H1 (cell line): ENCODE measurements around the gene CD37. TPM values are rescaled to one million over a fixed set of nuclear protein-coding genes. Genes with fewer than 3 reads are reported as not detected.

Source experiments
- CTCF ChIA-PET: fragments of 300-600 bp; sonication (Branson Sonifier 250); formaldehyde crosslinking; loops from one replicate; lab custom pipeline; 2021; ENCODE audit not compliant: partially characterized antibody; lab: Charles Lee
- POLR2A ChIA-PET: fragments of 300-600 bp; sonication (Branson Sonifier 250); formaldehyde crosslinking; loops from one replicate; lab custom pipeline; 2021; ENCODE audit warnings: inconsistent platforms; ENCODE audit not compliant: partially characterized antibody; lab: Charles Lee
- DNase-seq, 2 experiments: peaks; one replicate each; pipeline versions ENCODE4 v3.0.0 to v3.0.0-alpha.2; 2010 to 2022; ENCODE audit warnings: low spot score in 2 of 2, low read depth in 1 of 2, mixed read lengths in 1 of 2
- FAIRE-seq: peaks from 2 replicates; lab custom pipeline; 2011; peaks lifted over from hg19 to GRCh38; lab: Jason Lieb, UNC
- H2AFZ ChIP-seq: 2 replicates; pipeline ENCODE4 v1.8.1; 2012; ENCODE audit warnings: low read length, inconsistent platforms
- H2AK5ac ChIP-seq: 2 replicates; pipeline ENCODE4 v1.6.1; 2013; ENCODE audit warnings: low read depth, low read length
- H2BK120ac ChIP-seq: replicated peaks from 2 replicates; pipeline ENCODE3; 2013; ENCODE audit warnings: low read depth, low read length, inconsistent platforms
- H2BK12ac ChIP-seq: 2 replicates; pipeline ENCODE4 v1.6.1; 2013; ENCODE audit warnings: low read depth, low read length
- H2BK15ac ChIP-seq: 2 replicates; pipeline ENCODE4 v1.6.1; 2013; ENCODE audit warnings: low read length
- H2BK20ac ChIP-seq: 2 replicates; pipeline ENCODE4 v1.6.1; 2013; ENCODE audit warnings: low read length
- H2BK5ac ChIP-seq: 2 replicates; pipeline ENCODE4 v1.6.1; 2013; ENCODE audit warnings: low read depth, low read length
- H3K14ac ChIP-seq: 2 replicates; pipeline ENCODE4 v1.6.1; 2013; ENCODE audit warnings: inconsistent platforms; ENCODE audit not compliant: insufficient read length
- H3K18ac ChIP-seq: 2 replicates; pipeline ENCODE4 v1.6.1; 2013; ENCODE audit warnings: low read length; ENCODE audit errors: extremely low read depth
- H3K23ac ChIP-seq: 2 replicates; pipeline ENCODE4 v1.6.1; 2013; ENCODE audit warnings: inconsistent platforms; ENCODE audit not compliant: insufficient read length
- H3K23me2 ChIP-seq: 2 replicates; pipeline ENCODE4 v1.6.1; 2013; ENCODE audit warnings: low read depth, low read length
- H3K27ac ChIP-seq: 2 replicates; pipeline ENCODE4 v1.6.1; 2011; ENCODE audit warnings: low read depth, low read length, inconsistent platforms
- H3K27me3 ChIP-seq, 4 experiments: replicated peaks in 1 of 4; 1 replicate in 1 of 4; 2 replicates in 3 of 4; pipeline versions ENCODE4 v1.6.1 to v1.8.1; 2011 to 2013; ENCODE audit warnings: low read length in 3 of 4, mild to moderate bottlenecking in 3 of 4, inconsistent platforms in 2 of 4, mixed read lengths in 2 of 4, moderate library complexity in 1 of 4; ENCODE audit not compliant: control insufficient read depth in 3 of 4, insufficient read depth in 3 of 4; ENCODE audit errors: extremely low read depth in 1 of 4
- H3K36me3 ChIP-seq, 4 experiments: 2 replicates each; pipeline versions ENCODE4 v1.6.1 to v1.8.1; 2011 to 2013; ENCODE audit warnings: mild to moderate bottlenecking in 4 of 4, low read length in 3 of 4, moderate library complexity in 2 of 4, control low read depth in 1 of 4, inconsistent platforms in 1 of 4; ENCODE audit not compliant: insufficient read depth in 4 of 4, control insufficient read depth in 2 of 4
- H3K4ac ChIP-seq: replicated peaks from 2 replicates; pipeline ENCODE3; 2013; ENCODE audit warnings: low read length, low read depth, mixed read lengths, inconsistent platforms; ENCODE audit not compliant: insufficient read length
- H3K4me1 ChIP-seq, 4 experiments: replicated peaks in 1 of 4; 1 replicate in 1 of 4; 2 replicates in 3 of 4; pipeline versions ENCODE4 v1.6.1 to v1.8.1; 2011 to 2013; ENCODE audit warnings: low read length in 3 of 4, inconsistent platforms in 2 of 4, mixed read lengths in 1 of 4; ENCODE audit not compliant: insufficient read depth in 4 of 4, control insufficient read depth in 3 of 4
- H3K4me2 ChIP-seq, 2 experiments: 2 replicates each; pipeline versions ENCODE4 v1.6.1 to v1.8.1; 2011 to 2013; ENCODE audit warnings: low read depth in 2 of 2, low read length in 2 of 2, control low read depth in 1 of 2, inconsistent platforms in 1 of 2, mild to moderate bottlenecking in 1 of 2; ENCODE audit not compliant: insufficient read depth in 1 of 2
- H3K4me3 ChIP-seq, 4 experiments: fragments of 200-600, 300-600 bp in 1 of 4; sonication (generic), shearing (Covaris generic), sonication (Bioruptor Twin) in 1 of 4; 2 replicates each; pipeline versions ENCODE4 v1.5.1 to v1.8.1; 2011 to 2016; ENCODE audit warnings: low read length in 4 of 4, low read depth in 3 of 4, control low read depth in 2 of 4, inconsistent platforms in 2 of 4, mild to moderate bottlenecking in 2 of 4, mixed read lengths in 1 of 4, moderate library complexity in 1 of 4; ENCODE audit not compliant: insufficient read depth in 2 of 4; ENCODE audit errors: extremely low read depth in 1 of 4
- H3K56ac ChIP-seq: replicated peaks from 2 replicates; pipeline ENCODE3; 2013; ENCODE audit warnings: low read depth, mild to moderate bottlenecking, mixed read lengths, low read length, inconsistent platforms; ENCODE audit not compliant: insufficient read length
- H3K79me1 ChIP-seq: 2 replicates; pipeline ENCODE4 v1.6.1; 2013; ENCODE audit warnings: low read depth, low read length, control low read depth
- H3K79me2 ChIP-seq, 2 experiments: 2 replicates each; pipeline versions ENCODE4 v1.6.1 to v1.8.1; 2012 to 2013; ENCODE audit warnings: low read length in 2 of 2, mild to moderate bottlenecking in 2 of 2, inconsistent platforms in 1 of 2; ENCODE audit not compliant: insufficient read depth in 2 of 2, control insufficient read depth in 1 of 2
- H3K9ac ChIP-seq, 4 experiments: replicated peaks in 1 of 4; 1 replicate in 1 of 4; 2 replicates in 3 of 4; pipeline versions ENCODE4 v1.6.1 to v1.8.1; 2011 to 2013; ENCODE audit warnings: low read depth in 3 of 4, low read length in 3 of 4, control low read depth in 2 of 4, mild to moderate bottlenecking in 2 of 4, moderate library complexity in 2 of 4, inconsistent platforms in 1 of 4; ENCODE audit errors: extremely low read depth in 1 of 4
- H3K9me3 ChIP-seq, 2 experiments: 2 replicates each; pipeline versions ENCODE4 v1.6.1 to v1.8.1; 2012 to 2013; ENCODE audit warnings: mild to moderate bottlenecking in 2 of 2, moderate library complexity in 2 of 2, control low read depth in 1 of 2, inconsistent platforms in 1 of 2, low read depth in 1 of 2, low read length in 1 of 2, mixed read lengths in 1 of 2; ENCODE audit not compliant: insufficient read depth in 2 of 2
- H4K20me1 ChIP-seq, 2 experiments: replicated peaks in 1 of 2; 2 replicates each; pipeline versions ENCODE3 to v1.8.1; 2011 to 2013; ENCODE audit warnings: inconsistent platforms in 2 of 2, low read length in 2 of 2, mild to moderate bottlenecking in 1 of 2; ENCODE audit not compliant: insufficient read depth in 2 of 2, control insufficient read depth in 1 of 2
- H4K5ac ChIP-seq: 2 replicates; pipeline ENCODE4 v1.6.1; 2013; ENCODE audit warnings: low read length, low read depth, mixed read lengths, inconsistent platforms; ENCODE audit not compliant: insufficient read length
- H4K8ac ChIP-seq: 2 replicates; pipeline ENCODE4 v1.8.0; 2013; ENCODE audit warnings: mild to moderate bottlenecking, moderate library complexity, low read length, inconsistent platforms; ENCODE audit not compliant: insufficient read depth; ENCODE audit errors: extremely low read depth
- H4K91ac ChIP-seq: replicated peaks from 2 replicates; pipeline ENCODE3; 2013; ENCODE audit warnings: low read length, mixed read lengths, inconsistent platforms; ENCODE audit not compliant: insufficient read length
- CBX5 ChIP-seq: fragments of 300-800, 300-1000 bp; sonication (generic); IDR thresholded peaks from 2 replicates; pipeline ENCODE4 v1.7.1; 2016; ENCODE audit warnings: antibody characterized with exemption, low read length, low read depth
- CHD2 ChIP-seq: IDR thresholded peaks from 2 replicates; pipeline ENCODE4 v1.6.1; 2012; ENCODE audit warnings: low read length, improper control_type of control experiment
- CTBP2 ChIP-seq: IDR thresholded peaks from 2 replicates; pipeline ENCODE4 v1.7.0; 2011; ENCODE audit warnings: borderline replicate concordance, mild to moderate bottlenecking, moderate library complexity, mixed read lengths, low read length; ENCODE audit not compliant: insufficient read depth, insufficient read length
- HDAC6 ChIP-seq: IDR thresholded peaks from one replicate; pipeline ENCODE4 v1.7.1; 2012; ENCODE audit warnings: low read depth, mild to moderate bottlenecking, inconsistent platforms, low read length, moderate library complexity
- JUN ChIP-seq: IDR thresholded peaks from 2 replicates; pipeline ENCODE4 v1.6.1; 2011; ENCODE audit warnings: low read depth, mild to moderate bottlenecking, improper control_type of control experiment, low read length
- KDM4A ChIP-seq: IDR thresholded peaks from one replicate; pipeline ENCODE4 v1.7.1; 2012; ENCODE audit warnings: low read depth, mild to moderate bottlenecking, moderate library complexity, low read length, inconsistent platforms; ENCODE audit not compliant: severe bottlenecking
- NANOG ChIP-seq: IDR thresholded peaks from 2 replicates; pipeline ENCODE4 v1.6.1; 2011; ENCODE audit warnings: low read length, low read depth, mild to moderate bottlenecking, inconsistent platforms; ENCODE audit not compliant: insufficient read depth, poor library complexity, severe bottlenecking
- NRF1 ChIP-seq: IDR thresholded peaks from 2 replicates; pipeline ENCODE4 v1.6.1; 2011; ENCODE audit warnings: mild to moderate bottlenecking, low read depth, low read length, improper control_type of control experiment
- POLR2AphosphoS5 ChIP-seq: IDR thresholded peaks from 2 replicates; pipeline ENCODE4 v1.6.1; 2011; ENCODE audit warnings: low read depth, low read length
- POU5F1 ChIP-seq: IDR thresholded peaks from 2 replicates; pipeline ENCODE4 v1.6.1; 2011; ENCODE audit warnings: low read depth, mild to moderate bottlenecking, low read length, moderate library complexity
- RFX5 ChIP-seq: IDR thresholded peaks from 2 replicates; pipeline ENCODE4 v1.6.1; 2011; ENCODE audit warnings: low read depth, low read length, improper control_type of control experiment, borderline replicate concordance
- RXRA ChIP-seq: IDR thresholded peaks from 2 replicates; pipeline ENCODE4 v1.6.1; 2011; ENCODE audit warnings: low read depth, mild to moderate bottlenecking, low read length, moderate library complexity; ENCODE audit not compliant: insufficient read depth
- SP4 ChIP-seq: IDR thresholded peaks from 2 replicates; pipeline ENCODE4 v1.6.1; 2012; ENCODE audit warnings: low read length, inconsistent platforms
- TCF12 ChIP-seq: IDR thresholded peaks from 2 replicates; pipeline ENCODE4 v1.6.1; 2011; ENCODE audit warnings: low read depth, mild to moderate bottlenecking, low read length
- WGBS, 2 experiments: shearing (Covaris generic) in 1 of 2; methylation state at CpG; one replicate each; pipeline versions ENCODE4 v1.1.6 to v1.1.7; 2013 to 2015; ENCODE audit warnings: low lambda C conversion rate in 2 of 2, mixed read lengths in 2 of 2, inconsistent platforms in 1 of 2, low coverage in 1 of 2, missing lambda C conversion rate in 1 of 2; ENCODE audit not compliant: insufficient replicate concordance in 2 of 2, insufficient coverage in 1 of 2, insufficient read length in 1 of 2; ENCODE audit errors: extremely low coverage in 1 of 2, missing lambda C conversion rate in 1 of 2; 5-methylcytosine and 5-hydroxymethylcytosine counted together
- polyA plus RNA-seq, 7 experiments: library from polyadenylated mRNA; depleted of rRNA in 3 of 7; stranded (reverse) in 5 of 7; unstranded in 2 of 7; fragments of >200 nt in 5 of 7; fragments of 200-250 nt in 2 of 7; gene quantifications; 1 replicate in 5 of 7; 2 replicates in 1 of 7; 4 replicates in 1 of 7; pipeline versions ENCODE4 v1.2.1 to v1.2.3, GENCODE V29; 2011 to 2013; ENCODE audit warnings: missing spikeins in 2 of 7, mixed read lengths in 2 of 7
- total RNA-seq: library from RNA; stranded (reverse); fragmentation: NEBNext Ultra II Directional; extraction: Animal tissue kit (Norgen Biotek cat#: 25700); gene quantifications from 2 replicates; pipeline ENCODE4 v1.2.1, GENCODE V29; 2021

Gene CD37
- total and polyA plus RNA-seq, 2 of the 8 experiments (the other 6 are each of a cell fraction or from before 2014, with no cell fraction given), result not detected

DNA sequence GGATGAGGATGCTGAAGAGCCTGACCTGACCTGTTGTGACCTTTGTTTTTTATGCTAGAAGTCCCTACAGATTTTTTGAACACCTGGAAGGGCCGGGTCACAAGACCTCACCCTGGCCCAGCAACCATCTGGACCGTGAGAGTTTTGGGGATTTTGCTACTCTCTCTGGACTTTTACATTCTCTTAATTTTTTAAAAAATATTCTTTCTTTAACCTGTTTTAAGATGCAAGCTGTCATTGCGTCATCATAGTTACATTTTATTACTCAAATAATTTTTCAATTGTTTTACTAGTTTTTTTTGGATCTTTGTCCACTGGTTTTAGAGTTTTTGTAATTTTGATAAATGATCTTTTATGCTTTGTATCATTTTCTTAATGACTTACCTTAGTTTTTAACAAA is 36.0 kb downstream of the CD37 start:
- no peak overlapping the region for H3K14ac ChIP-seq
- H3K4ac ChIP-seq, result no peak overlapping the region
- H2BK15ac ChIP-seq, result no peak overlapping the region
- H3K18ac ChIP-seq, result no peak overlapping the region
- H3K79me1 ChIP-seq, result no peaks in the 10 kb centered on the region
- H4K5ac ChIP-seq, result no peak overlapping the region
- 80% methylated on average over 3 of the region's 3 CpGs; no CpG with 5 or more reads in 1 of the 2 experiments for WGBS, 2 experiments
- no peak for DNase-seq
- H3K23ac ChIP-seq, result no peak overlapping the region
- no peak overlapping the region for H3K56ac ChIP-seq
- no peak overlapping the region for H3K27ac ChIP-seq
- no peaks in the 10 kb centered on the region for H3K23me2 ChIP-seq
- H3K4me2 ChIP-seq, result no peak overlapping the region
- H4K91ac ChIP-seq, result no peak overlapping the region
- POLR2A ChIA-PET, result interaction anchor here (1.3 to 1.6 kb wide), 2 partner anchors 12 to 43 kb away, joined by 4 to 5 read pairs; no protein-coding TSS in a partner anchor
- H2BK5ac ChIP-seq, result no peak overlapping the region
- H3K4me1 ChIP-seq, result no peaks in the 10 kb centered on the region
- no peak overlapping the region for H3K9ac ChIP-seq
- no peaks in the 10 kb centered on the region for H4K20me1 ChIP-seq
- H2BK120ac ChIP-seq, result no peak overlapping the region
- no peak overlapping the region for H2AK5ac ChIP-seq
- H3K36me3 ChIP-seq, result no peaks in the 10 kb centered on the region
- no peak overlapping the region for H2AFZ ChIP-seq
- H3K27me3 ChIP-seq, result no peaks in the 10 kb centered on the region; a peak in 1 of 7 replicates
- no peak overlapping the region for H3K4me3 ChIP-seq
- no peak overlapping the region for H2BK20ac ChIP-seq
- H2BK12ac ChIP-seq, result no peak overlapping the region
- CTCF ChIA-PET, result interaction anchor here (0.6 to 1.4 kb wide), 3 partner anchors 12 to 45 kb away, joined by 3 read pairs; no protein-coding TSS in a partner anchor
- FAIRE-seq, result no peak
- H3K9me3 ChIP-seq, result 0 out of 4 replicates have a peak, but pooled peaks cover 0 to 7% of the 10 kb centered on the region in 2 experiments
- no peak overlapping the region for H4K8ac ChIP-seq
- H3K79me2 ChIP-seq, result no peaks in the 10 kb centered on the region
- TF ChIP-seq POLR2AphosphoS5 (no peak), SP4 (no peak), HDAC6 (no peak), CBX5 (no peak), RFX5 (no peak), KDM4A (no peak), NRF1 (no peak), TCF12 (no peak), CTBP2 (no peak), CHD2 (no peak), RXRA (no peak), NANOG (no peak), POU5F1 (no peak), JUN (no peak)
